Midbrain (tissue), 1 donor: ENCODE results near the gene RPS26.
A peak's percentile ranks its signal among the peaks of the same experiment; 100 is the strongest.
"Not testable (repeated sequence)": the region's sequence is repeated elsewhere in the genome, so short reads cannot be mapped to it uniquely, and the experiment has no call there.

ENCODE experiments used
- DNase-seq: peaks from one replicate; lab custom pipeline; 2025; lab: John Stamatoyannopoulos, UW

RPS26 gene

GRCh38 chr12:56021889-56022497, 19.7 kb upstream of the RPS26 start:
- no peak for DNase-seq

GRCh38 chr12:56028511-56029165, 13.1 kb upstream of the RPS26 start:
- no peak for DNase-seq

- no peak for DNase-seq
These were observed 12.6 kb upstream of the RPS26 start for GRCh38 chr12:56029166-56029519.

- DNase-seq = peak; percentile 15
These were observed 11.9 kb upstream of the RPS26 start for GRCh38 chr12:56029666-56030293.

GRCh38 chr12:56031987-56032386, 9.7 kb upstream of the RPS26 start:
- no peak for DNase-seq

- no peak for DNase-seq
These were observed 7.0 kb upstream of the RPS26 start for GRCh38 chr12:56034586-56035332.

GRCh38 chr12:56037161-56037560, 4.6 kb upstream of the RPS26 start:
- DNase-seq = no peak

GRCh38 chr12:56038022-56038655, 3.6 kb upstream of the RPS26 start:
- no peak for DNase-seq

- DNase-seq = no peak
These were observed 1.6 kb upstream of the RPS26 start for GRCh38 chr12:56040151-56040550.

- no peak for DNase-seq
These were observed 661 bp upstream of the RPS26 start for GRCh38 chr12:56040963-56041551.

GRCh38 chr12:56042430-56042813, 704 bp downstream of the RPS26 start:
- DNase-seq = not testable (repeated sequence)

GRCh38 chr12:56042843-56043242, 1.1 kb downstream of the RPS26 start:
- DNase-seq = no peak

GRCh38 chr12:56046027-56046780, 4.5 kb downstream of the RPS26 start:
- no peak for DNase-seq

- no peak for DNase-seq
These were observed 11.7 kb downstream of the RPS26 start for GRCh38 chr12:56053407-56053893.

- not testable (repeated sequence) for DNase-seq
These were observed 18.2 kb downstream of the RPS26 start for GRCh38 chr12:56059964-56060363.

- no peak for DNase-seq
These were observed 20.3 kb downstream of the RPS26 start for GRCh38 chr12:56061982-56062381.

GRCh38 chr12:56062996-56063395, 21.3 kb downstream of the RPS26 start:
- no peak for DNase-seq

- no peak for DNase-seq
These were observed 29.9 kb downstream of the RPS26 start for GRCh38 chr12:56071648-56072047.

GRCh38 chr12:56074396-56074795, 32.7 kb downstream of the RPS26 start:
- DNase-seq = no peak

- not testable (repeated sequence) for DNase-seq
These were observed 36.2 kb downstream of the RPS26 start for GRCh38 chr12:56077966-56078365.

GRCh38 chr12:56078427-56078826, 36.7 kb downstream of the RPS26 start:
- no peak for DNase-seq
